NB4 (cell line): ENCODE data around the gene SLC37A1.

Source experiments
- DNase-seq: peaks from one replicate; pipeline ENCODE4 v3.0.0; 2010; ENCODE audit warnings: low read depth
- H3K4me3 ChIP-seq: one replicate; pipeline ENCODE4 v1.5.1; 2011; ENCODE audit warnings: mild to moderate bottlenecking, low read depth, low read length, moderate library complexity
- MAX ChIP-seq: IDR thresholded peaks from 2 replicates; pipeline ENCODE4 v1.6.1; 2011; ENCODE audit warnings: low read depth, low read length
- MYC ChIP-seq: IDR thresholded peaks from 2 replicates; pipeline ENCODE4 v1.6.1; 2011; ENCODE audit warnings: low read depth, low read length
- POLR2A ChIP-seq: IDR thresholded peaks from 2 replicates; pipeline ENCODE4 v1.6.1; 2011; ENCODE audit warnings: mild to moderate bottlenecking; ENCODE audit not compliant: insufficient read length; ENCODE audit errors: extremely low read depth
- TF ChIP-seq, protein P1 (sequence below): IDR thresholded peaks from one replicate; pipeline ENCODE4 v1.5.1; 2012; ENCODE audit warnings: low read depth, low read length

Gene SLC37A1

DNA sequence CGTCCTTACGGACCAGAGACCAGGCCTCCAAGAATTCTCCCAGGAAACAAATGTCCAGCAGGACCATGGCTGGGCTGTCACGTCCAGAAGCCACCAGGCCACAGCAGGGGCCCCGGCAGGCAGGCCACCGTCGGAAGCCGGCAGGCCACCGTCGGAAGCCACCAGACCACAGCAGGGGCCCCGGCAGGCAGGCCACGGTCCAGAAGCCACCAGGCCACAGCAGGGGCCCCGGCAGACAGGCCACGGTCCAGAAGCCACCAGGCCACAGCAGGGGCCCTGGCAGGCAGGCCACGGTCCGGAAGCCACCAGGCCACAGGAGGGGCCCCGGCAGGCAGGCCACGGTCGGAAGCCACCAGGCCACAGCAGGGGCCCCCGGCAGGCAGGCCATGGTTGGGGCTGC, 72.8 kb downstream of the SLC37A1 start:
- no peak for DNase-seq
- no peak overlapping the region for H3K4me3 ChIP-seq
- TF ChIP-seq MYC: no peak
- TF ChIP-seq, protein P1, sequence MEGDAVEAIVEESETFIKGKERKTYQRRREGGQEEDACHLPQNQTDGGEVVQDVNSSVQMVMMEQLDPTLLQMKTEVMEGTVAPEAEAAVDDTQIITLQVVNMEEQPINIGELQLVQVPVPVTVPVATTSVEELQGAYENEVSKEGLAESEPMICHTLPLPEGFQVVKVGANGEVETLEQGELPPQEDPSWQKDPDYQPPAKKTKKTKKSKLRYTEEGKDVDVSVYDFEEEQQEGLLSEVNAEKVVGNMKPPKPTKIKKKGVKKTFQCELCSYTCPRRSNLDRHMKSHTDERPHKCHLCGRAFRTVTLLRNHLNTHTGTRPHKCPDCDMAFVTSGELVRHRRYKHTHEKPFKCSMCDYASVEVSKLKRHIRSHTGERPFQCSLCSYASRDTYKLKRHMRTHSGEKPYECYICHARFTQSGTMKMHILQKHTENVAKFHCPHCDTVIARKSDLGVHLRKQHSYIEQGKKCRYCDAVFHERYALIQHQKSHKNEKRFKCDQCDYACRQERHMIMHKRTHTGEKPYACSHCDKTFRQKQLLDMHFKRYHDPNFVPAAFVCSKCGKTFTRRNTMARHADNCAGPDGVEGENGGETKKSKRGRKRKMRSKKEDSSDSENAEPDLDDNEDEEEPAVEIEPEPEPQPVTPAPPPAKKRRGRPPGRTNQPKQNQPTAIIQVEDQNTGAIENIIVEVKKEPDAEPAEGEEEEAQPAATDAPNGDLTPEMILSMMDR: no peak
- no peak for TF ChIP-seq POLR2A
- TF ChIP-seq MAX: no peak

DNA sequence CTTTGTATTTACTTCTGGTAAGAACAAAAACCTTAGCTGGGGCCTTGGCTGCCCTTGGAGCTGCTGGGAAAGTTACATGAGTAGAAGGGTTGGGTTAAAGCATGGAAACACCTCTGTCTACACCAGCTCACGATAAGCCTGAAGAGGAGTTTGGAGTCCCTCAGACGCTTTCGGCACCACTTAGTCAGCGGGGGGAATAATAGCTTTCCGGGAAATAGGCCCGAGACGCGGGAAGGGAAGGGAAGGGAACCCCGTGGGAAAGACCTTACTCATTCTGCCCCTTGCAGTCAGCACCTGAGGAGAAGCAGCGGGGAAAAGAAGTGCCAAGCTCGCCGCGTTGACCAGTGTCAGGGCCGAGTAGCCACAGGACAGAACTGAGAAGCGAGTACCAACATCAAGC, 73.4 kb downstream of the SLC37A1 start:
- no peak overlapping the region for H3K4me3 ChIP-seq
- DNase-seq: no peak
- TF ChIP-seq, protein P1: no peak

DNA sequence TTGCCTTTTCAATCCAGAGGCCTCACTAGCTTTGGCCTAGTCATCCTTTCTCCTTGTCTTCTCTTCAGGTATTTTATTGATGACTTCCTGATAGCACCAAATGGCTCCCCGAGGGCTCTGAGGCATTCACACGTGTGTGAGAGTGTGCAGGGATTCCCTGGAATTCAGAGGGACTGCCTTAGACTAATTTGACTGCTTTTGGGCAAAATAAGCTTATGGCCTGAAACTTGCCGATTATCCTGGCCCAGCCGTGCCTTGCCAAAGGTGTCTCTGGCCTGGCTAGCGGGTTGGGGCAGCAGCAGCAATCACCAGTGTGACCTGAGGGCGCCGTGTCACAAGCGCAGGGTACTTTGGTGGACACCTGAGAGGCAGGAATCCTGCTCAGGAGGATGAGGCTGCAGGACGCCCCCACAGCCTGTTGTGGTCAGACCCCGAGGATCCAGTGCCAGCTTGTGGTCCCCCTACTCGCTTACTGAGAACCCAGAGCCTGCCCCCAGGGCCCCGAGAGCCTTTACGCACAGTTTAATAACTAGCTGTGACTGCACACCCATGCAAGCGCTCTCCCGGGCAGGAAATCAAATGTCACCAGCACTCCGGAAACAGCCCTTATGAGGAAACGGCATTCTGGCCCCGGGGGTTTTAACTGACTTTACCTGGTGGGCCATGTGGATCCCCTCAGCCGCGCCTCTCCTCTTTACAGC, 76.9 kb downstream of the SLC37A1 start:
- H3K4me3 ChIP-seq: no peak overlapping the region
- DNase-seq: peak; percentile 25
- TF ChIP-seq MYC (no peak), MAX (no peak), POLR2A (no peak)
- TF ChIP-seq, protein P1: no peak

DNA sequence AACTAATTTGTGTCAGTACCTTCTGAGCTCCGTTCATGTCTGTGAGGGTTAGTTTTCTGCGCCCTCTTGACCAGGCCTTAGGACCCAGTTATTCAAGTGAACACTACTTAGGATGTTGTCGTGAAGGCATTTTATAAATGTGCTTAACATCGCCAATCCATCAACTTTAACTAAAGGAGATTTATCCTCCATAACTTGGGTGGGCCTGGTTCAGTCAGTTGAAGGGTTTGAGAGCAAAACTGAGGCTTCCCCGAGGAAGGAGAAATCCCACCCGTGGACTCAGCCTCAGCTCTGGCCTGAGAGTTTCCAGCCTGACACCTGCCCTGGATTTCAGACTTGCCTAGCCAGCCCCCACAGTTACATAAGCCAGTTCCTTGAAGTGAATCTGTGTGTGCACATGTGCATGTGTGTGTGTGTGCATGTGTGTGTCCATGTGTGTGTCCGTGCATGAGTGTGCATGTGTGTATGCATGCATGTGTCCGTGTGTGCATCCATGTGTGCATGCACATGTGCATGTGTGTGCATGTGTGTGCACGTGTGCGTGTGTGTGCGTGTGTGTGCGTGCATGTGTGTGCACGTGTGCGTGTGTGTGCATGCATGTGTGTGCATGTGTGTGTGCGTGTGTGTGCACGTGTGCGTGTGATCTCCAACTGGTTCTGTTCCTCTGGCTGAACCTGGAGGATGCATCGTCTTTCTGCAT, 77.7 kb downstream of the SLC37A1 start:
- H3K4me3 ChIP-seq: no peak overlapping the region
- no peak for TF ChIP-seq MAX
- TF ChIP-seq, protein P1: no peak
- TF ChIP-seq MYC: no peak
- TF ChIP-seq POLR2A: no peak
- no peak for DNase-seq

DNA sequence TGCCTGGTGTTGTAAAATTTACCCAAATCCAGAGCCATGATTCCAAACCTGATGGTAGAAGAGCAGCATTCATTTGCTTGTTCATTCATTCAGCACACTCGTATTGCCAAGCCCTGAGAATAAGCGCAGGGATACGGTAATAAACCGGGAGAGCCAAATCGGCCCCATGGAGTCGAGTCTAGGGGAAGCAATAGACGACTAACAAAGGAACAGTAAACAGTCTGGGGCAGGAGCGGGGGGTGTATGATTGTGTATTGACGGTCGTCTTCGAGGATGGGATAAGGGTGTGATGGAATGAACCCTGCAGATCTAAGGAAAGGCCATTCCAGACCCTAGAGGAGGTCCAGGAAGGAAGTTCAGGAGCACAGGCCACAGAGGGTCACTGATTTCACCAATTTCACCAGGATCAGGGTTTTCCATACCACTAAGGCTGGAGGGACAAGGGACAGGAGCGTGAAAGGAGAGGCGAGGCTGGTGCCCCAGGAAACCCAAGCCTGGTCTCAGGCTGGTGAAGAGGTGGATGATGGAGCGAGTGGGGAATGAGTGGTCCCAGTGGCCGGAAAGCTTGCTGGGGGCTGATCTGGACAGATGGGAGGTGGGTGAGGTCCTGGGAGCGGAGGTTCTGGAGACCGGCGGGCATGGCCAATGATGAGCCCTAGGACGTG, 78.6 kb downstream of the SLC37A1 start:
- DNase-seq: no peak
- no peak overlapping the region for H3K4me3 ChIP-seq
- no peak for TF ChIP-seq MAX
- TF ChIP-seq, protein P1: no peak
- no peak for TF ChIP-seq POLR2A
- TF ChIP-seq MYC: no peak
